GM19468 (cell line): Measurements from ENCODE around the gene AIG1.

ENCODE experiments used
- ATAC-seq: cut with Tn5 transposase; IDR thresholded peaks from one replicate; pipeline ENCODE4 v1.9.1; 2021; ENCODE audit warnings: mild to moderate bottlenecking, moderate library complexity, moderate number of reproducible peaks; ENCODE audit not compliant: unreplicated experiment; ENCODE audit errors: extremely low read depth

Gene AIG1

DNA sequence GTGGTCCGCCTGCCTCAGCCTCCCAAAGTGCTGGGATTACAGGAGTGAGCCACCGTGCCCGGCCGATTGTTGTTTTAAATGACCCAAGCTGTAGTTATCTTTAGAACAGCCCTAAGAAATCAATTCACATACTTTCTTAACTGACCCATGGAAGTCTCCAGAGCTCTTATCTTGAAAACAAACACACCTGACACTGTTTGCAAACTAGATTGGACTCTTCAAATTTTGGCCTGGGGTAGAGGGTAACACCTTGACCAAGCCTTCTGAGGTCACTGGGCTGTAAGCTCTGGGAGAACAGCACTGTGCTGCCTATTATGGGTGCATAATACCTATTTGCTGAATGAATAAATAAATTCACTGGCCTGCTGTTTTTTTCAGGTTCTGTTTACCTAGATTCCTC, 190.6 kb downstream of the AIG1 start:
- ATAC-seq = no peak

GRCh38 chr6:143252961-143253360, 192.3 kb downstream of the AIG1 start:
- no peak for ATAC-seq

GRCh38 chr6:143253586-143253985, 192.9 kb downstream of the AIG1 start:
- ATAC-seq = no peak

- no peak for ATAC-seq
Measured at GRCh38 chr6:143258945-143259344, 198.3 kb downstream of the AIG1 start.

DNA sequence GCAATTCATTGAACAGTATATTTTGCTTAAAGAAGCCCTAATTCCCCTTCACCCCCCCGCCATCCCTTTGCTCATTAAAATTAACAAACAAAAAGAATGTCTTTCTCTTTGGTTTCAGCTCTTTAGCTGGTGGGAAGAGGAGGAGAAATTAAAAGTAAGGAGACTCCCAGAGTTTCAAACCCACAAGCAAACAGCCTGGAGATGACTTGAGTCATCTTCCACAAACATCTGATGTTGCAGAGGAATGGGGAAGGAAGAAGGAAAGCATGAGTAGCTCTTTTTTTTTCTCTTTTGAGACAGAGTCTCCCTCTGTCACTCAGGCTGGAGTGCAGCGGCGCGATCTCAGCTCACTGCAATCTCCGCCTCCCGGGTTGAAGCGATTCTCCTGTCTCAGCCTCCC, 200.2 kb downstream of the AIG1 start:
- no peak for ATAC-seq

- no peak for ATAC-seq
Measured at GRCh38 chr6:143261899-143262436, 201.3 kb downstream of the AIG1 start.

DNA sequence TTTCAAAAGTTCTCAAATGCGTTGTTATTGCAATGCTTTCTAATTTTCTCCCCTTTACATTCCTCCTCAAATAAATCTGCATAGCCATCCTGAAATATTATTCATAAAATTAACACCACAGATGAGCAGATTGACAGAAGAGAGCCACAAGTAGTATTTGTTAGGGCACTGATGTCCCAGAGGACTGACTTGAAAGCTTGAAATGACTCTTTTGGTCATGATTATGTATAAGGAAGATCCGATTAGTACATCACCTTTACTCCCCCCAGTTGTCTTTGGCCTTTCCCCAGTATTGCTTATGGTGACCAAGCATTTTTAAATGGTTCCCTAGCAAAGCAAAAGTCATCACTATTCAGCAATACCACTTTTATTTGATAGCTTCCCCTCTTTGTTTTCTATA, 202.2 kb downstream of the AIG1 start:
- no peak for ATAC-seq

DNA sequence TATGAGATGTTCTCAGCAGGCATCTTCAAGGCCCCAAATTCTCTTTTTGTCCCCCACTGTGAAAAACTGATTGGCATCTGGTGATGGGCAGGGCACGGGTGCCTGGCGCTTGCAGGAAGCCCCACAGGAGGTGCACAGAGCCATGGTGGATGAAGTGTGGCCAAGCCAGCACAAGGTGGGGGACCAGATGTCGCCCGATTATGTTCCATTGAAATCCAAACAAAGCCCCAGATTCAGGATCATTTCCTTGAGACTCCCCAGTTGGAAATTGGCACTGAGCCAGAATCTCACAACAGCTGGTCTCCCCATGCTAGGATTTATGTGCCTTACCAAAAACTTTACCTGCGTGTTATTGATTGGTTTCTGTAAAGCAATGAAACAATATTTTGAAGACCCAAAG, 203.7 kb downstream of the AIG1 start:
- ATAC-seq = no peak

DNA sequence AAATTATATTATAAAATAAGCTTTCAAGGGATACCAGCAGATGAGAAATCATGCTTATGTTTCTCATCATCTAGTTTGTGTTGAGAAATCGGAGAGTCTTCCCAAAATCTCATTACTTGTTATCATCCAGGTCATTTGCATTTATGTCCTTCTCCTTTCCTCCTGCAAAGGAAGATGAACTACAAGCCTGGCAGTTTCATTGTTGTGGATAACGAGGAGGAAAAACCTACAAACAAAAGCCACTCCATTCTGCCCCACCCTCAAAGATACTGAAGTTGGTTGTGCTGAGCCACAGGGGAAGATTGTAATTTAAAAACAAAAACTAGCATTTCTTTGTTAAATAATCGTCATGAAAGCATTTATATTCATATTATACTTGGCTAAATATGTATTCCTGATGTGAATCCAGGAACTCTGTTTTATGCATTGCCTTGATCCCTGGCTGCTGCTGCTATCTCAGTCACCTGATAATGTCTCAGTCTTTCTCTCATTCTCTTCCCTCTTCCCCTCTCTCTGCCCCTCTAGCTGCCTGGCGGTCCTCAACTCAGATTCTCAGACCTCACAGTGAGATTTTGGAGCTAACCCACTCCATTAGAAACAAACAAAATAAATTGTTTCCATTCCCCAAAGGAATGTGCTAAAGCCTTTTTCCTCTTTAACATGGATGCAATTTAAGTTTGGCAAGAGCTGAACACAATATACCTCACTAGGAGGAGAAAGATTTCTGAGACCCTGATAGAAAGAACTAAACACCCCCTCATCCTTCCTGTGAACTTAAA, 204.5 kb downstream of the AIG1 start:
- no peak for ATAC-seq

DNA sequence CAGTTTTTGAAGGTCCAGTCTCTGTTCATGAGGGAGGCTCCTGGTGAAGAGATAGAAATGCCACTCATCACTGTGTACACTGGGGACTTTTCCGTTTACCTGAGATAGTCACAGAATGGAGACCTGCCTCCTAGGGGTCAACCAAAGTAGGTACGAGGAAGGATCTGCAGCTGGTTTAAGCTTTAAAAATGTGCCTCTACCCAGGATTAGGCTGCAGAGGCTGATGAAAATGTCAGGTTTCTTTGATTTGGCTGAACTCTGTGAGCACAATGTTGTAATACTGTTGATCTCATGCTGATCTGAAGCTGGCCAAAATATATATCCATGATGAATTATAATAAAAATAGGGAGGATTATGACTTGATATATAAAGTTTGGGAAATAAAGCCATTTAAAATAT, 207.1 kb downstream of the AIG1 start:
- ATAC-seq = no peak

DNA sequence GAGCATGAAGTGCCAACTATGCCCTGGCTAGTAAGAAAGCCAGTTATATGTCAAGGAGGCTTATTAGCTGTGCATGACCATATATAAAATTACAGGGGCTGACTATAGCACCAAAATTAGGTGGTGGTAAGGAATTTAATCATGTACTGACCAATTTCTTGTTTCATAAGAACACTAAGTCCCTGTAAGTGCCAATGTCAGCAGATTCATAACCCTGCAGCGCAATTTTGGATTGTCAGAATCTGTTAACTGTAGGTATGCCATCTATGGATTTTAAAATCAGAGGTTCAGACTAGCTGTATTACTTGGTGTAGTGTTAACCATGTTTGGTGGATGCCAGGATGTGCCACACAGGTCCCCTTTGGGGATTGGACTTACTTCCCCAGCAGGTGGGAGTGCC, 207.8 kb downstream of the AIG1 start:
- ATAC-seq = no peak

DNA sequence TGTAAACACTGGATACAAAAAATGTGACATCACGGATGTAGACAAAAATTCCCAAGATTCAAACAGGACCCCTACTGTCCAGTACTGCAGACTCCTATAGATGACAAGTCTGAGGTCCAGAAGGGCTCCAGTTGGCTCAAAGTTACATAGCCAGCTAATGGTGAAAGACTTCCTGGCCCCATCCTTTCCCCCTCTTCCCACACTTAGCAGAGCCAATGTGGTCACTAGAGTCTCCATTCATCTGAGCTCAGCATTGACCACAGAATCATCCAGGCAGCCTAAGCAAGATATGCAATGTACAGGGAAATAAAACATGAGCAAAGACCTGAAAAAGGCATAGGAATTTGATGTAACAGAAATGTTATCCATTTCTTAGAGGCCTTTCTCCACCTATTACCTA, 209.3 kb downstream of the AIG1 start:
- ATAC-seq = no peak

- no peak for ATAC-seq
Measured at GRCh38 chr6:143271024-143271423, 210.3 kb downstream of the AIG1 start.

- ATAC-seq = peak; percentile 99
Measured at GRCh38 chr6:143276436-143276835, 215.7 kb downstream of the AIG1 start.

DNA sequence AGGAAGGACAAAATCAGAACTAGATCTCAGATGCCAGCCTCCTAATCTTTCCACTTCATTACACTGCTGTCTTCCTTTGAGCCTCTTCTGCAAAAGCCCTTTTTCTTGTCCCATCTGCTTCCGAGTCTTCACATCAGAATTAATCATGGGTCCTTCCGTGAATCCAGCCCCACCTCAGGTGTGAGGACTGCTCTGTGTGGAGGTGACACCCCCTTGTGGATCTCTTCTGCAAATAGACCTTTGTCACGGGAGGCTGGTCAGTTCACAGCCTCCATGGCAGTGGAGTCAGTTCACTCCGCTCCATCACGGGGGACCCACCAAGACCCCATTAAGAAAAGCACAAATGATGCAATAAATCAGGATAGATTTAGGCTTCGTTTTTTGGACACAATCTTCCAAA, 218.7 kb downstream of the AIG1 start:
- ATAC-seq = no peak

- no peak for ATAC-seq
Measured at GRCh38 chr6:143283887-143284645, 223.4 kb downstream of the AIG1 start.

DNA sequence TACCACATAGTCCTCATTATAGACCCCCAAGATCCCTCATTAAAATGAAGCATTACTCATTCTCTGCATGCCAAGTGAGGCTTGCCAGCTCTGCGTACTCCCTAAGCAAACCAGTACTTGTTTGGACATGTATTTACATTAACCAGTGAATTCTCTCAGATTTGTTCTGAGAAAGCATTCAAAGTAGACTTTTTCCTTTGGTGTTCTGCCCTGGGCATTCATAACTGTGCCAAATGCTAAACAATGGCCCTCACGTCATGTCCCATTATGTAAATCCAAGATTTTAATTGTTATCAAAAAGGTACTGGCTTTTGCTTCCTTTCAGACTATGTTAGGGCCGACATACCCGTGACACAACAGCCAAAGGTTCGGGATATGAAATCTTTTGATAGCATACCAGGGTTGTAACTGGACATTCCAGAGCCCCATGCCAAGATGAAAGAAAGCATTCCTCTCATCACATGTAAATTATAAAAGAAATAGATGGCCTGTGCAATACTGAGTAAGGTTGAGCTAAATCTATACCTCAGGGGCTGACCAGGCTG, 225.6 kb downstream of the AIG1 start:
- no peak for ATAC-seq

DNA sequence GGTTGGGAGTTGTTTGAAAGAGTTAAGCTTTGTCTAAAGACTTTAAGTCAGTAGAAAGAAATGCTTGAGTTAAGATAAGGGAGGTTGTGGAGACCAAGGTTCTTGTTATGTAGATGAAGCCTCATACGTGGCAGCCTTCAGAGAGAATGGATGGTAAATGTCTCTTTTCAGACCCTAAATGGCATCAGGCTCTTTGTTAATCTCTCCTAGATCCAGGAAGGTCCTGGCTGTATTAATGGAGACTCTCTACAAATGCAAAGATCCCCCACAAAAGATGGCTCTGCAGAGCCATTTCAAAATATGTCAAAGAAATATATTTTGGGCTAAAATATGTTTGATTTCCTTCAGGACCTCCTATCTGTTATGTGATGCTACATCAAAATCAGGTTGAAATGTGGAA, 228.2 kb downstream of the AIG1 start:
- no peak for ATAC-seq

GRCh38 chr6:143290206-143290605, 229.5 kb downstream of the AIG1 start:
- no peak for ATAC-seq

GRCh38 chr6:143293523-143293922, 232.8 kb downstream of the AIG1 start:
- no peak for ATAC-seq

DNA sequence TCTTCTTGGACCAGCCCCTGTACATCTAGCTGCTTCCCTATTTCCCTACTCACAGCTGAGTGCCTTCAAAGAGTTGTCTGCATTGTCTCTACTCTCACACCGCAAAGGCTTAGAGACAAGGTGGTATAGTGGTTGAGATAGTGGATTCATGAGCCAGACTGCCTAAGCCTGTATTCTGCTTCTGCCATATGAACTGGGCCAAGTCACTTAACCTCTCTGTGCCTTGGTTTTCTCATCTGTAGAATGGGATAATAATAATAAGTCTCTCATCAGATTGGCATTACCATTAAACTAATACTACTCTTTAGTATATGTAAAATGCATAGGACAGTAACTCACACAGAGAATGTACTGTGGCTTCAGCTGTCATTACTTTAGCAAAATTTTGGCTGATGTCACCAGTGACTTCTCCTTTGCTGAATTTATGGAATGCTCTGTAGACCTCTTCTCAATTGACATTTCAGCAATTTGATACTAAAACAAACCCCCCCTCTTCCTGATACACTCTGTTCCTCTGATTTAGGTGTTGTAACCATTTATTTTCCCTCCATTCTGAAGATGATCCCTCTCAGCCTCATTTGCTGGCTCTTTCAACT, 233.7 kb downstream of the AIG1 start:
- ATAC-seq = no peak
